GM23248 (cell line): ENCODE data around the gene FLT4.

Source experiments
- EZH2 ChIP-seq: fragments of 200-600 bp; sonication (generic); IDR thresholded peaks from 2 replicates; pipeline ENCODE4 v1.6.1; 2018; ENCODE audit warnings: antibody characterized with exemption, mild to moderate bottlenecking; ENCODE audit not compliant: insufficient read depth, poor library complexity, severe bottlenecking
- EZH2phosphoT487 ChIP-seq: fragments of 200-600 bp; sonication (generic); IDR thresholded peaks from 2 replicates; pipeline ENCODE4 v1.6.1; 2018; ENCODE audit warnings: antibody characterized with exemption, moderate library complexity, mild to moderate bottlenecking, low read depth; ENCODE audit not compliant: insufficient read depth

GRCh38 chr5:180652346-180652745 is 2.9 kb upstream of the FLT4 start:
- TF ChIP-seq EZH2: no peak
- no peak for TF ChIP-seq EZH2phosphoT487
